ENCODE results near the gene ARL16.

Gene ARL16

GRCh38 chr17:81666342-81667191, 17.0 kb downstream of the ARL16 start, which contains the start of the genes CCDC137 and OXLD1:
Gene CCDC137 (plus strand): TSS chr17:81666737. CDS start chr17:81666767, 30 bp downstream.
Gene OXLD1 (minus strand): TSS chr17:81666605. CDS start chr17:81666577, 28 bp downstream.
- DNase-seq (ENCODE audit: low read depth) = peak; percentile 74

GRCh38 chr17:81666092-81666341, 17.6 kb downstream of the ARL16 start:
- DNase-seq (ENCODE audit: low read depth) = no peak

- DNase-seq (ENCODE audit: low read depth) = no peak
These were observed 18.1 kb downstream of the ARL16 start for GRCh38 chr17:81665205-81666091.

- no peak for DNase-seq (ENCODE audit: low read depth)
These were observed 19.5 kb downstream of the ARL16 start for GRCh38 chr17:81664051-81664470.

- DNase-seq (ENCODE audit: low read depth) = no peak
These were observed 21.6 kb downstream of the ARL16 start for GRCh38 chr17:81662002-81662401.

- DNase-seq (ENCODE audit: low read depth) = no peak
These were observed 23.2 kb downstream of the ARL16 start for GRCh38 chr17:81660441-81660840.

GRCh38 chr17:81659038-81659437, 24.6 kb downstream of the ARL16 start:
- DNase-seq (ENCODE audit: low read depth) = no peak

GRCh38 chr17:81656835-81657234, 26.8 kb downstream of the ARL16 start:
- no peak for DNase-seq (ENCODE audit: low read depth)

- DNase-seq (ENCODE audit: low read depth) = no peak
These were observed 27.4 kb downstream of the ARL16 start, which contains the start of gene PDE6G for GRCh38 chr17:81656118-81656743. Gene PDE6G (minus strand): TSS chr17:81656542. CDS start chr17:81653305, 3,237 bp downstream.

- no peak for DNase-seq (ENCODE audit: low read depth)
These were observed 28.0 kb downstream of the ARL16 start for GRCh38 chr17:81655378-81656117.

GRCh38 chr17:81652906-81653771, 30.5 kb downstream of the ARL16 start:
- no peak for DNase-seq (ENCODE audit: low read depth)

GRCh38 chr17:81651692-81652091, 31.9 kb downstream of the ARL16 start:
- DNase-seq (ENCODE audit: low read depth) = peak; percentile 27

- DNase-seq (ENCODE audit: low read depth) = no peak
These were observed 32.6 kb downstream of the ARL16 start for GRCh38 chr17:81650951-81651350.

GRCh38 chr17:81648707-81649085, 34.9 kb downstream of the ARL16 start:
- DNase-seq (ENCODE audit: low read depth) = no peak

- no peak for DNase-seq (ENCODE audit: low read depth)
These were observed 35.4 kb downstream of the ARL16 start for GRCh38 chr17:81648013-81648706.

GRCh38 chr17:81647640-81648012, 36.0 kb downstream of the ARL16 start:
- no peak for DNase-seq (ENCODE audit: low read depth)

GRCh38 chr17:81646869-81647600, 36.6 kb downstream of the ARL16 start:
- DNase-seq (ENCODE audit: low read depth) = no peak

GRCh38 chr17:81644976-81645952, 38.3 kb downstream of the ARL16 start:
- DNase-seq (ENCODE audit: low read depth) = no peak
